ENCODE results near the gene COMMD10.
A peak's percentile ranks its signal among the peaks of the same experiment; 100 is the strongest.
"Not testable (repeated sequence)": the region's sequence is repeated elsewhere in the genome, so short reads cannot be mapped to it uniquely, and the experiment has no call there.

The COMMD10 gene

DNA sequence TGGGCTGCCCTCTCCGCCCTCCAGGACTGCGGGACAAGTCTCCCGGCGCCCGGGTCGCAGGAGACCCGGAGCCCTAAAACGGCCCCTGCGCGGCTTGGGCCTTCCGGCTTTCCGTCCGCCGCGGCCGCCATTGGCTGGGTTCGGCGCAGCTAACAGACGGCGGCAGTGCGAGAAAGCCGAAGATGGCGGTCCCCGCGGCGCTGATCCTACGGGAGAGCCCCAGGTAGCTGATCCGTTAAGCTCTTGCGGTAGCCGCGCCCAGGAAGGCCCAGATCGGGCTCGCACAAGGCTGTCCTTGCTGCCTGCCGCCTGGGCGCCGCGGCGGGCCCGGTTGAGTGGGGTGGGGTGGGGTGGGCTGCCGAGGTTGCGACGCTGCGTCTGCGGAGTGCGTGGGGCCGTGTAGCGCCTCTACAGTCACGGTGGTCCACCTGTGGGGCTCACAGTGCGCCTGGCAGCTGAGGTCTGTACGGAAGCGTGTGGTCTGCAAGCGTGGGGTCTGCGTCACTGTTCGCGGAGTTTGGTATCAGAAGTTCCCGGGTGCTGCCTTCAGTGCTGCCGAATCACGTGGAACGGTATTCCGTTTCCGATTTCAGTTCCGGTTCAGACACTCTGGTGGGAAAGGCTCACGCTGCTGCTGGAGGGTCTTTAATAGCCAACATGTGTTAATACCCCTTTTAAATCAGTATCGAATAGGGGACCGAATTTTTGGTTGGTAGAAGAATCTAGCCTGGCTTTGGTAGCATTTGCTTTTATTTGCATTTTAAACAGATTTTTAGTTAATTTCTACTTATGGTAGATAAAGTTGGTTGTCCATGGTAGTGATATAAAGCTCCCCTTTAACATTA is at the start of gene COMMD10:
Gene COMMD10 (plus strand): TSS at position 155 of the 845 bp plus-strand sequence.
- peak; percentile 87 for DNase-seq

- no peak for DNase-seq
Measured at GRCh38 chr5:116035123-116035522, 49.7 kb upstream of the COMMD10 start.

- DNase-seq = no peak
Measured at GRCh38 chr5:116037236-116037822, 47.5 kb upstream of the COMMD10 start.

DNA sequence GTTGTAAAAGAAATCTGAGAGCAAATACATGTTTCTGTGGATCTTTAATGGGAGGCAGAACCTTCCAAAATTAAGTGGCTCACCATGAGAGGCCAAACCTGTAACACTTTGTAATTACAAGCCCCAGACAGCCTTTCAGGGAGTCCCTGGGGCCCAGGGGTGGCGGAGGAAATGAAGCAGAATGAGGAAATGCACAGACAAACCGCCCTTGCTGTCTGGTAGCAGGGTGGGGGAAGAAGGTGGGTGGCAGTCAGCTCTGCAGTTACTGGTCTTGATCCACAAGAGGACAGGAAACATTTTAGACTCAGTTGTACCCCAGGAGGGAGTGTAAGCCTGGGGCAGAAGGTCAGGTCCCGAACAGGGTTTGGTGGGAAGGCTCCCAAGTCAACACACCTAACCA is 46.0 kb upstream of the COMMD10 start:
- DNase-seq = no peak

- no peak for DNase-seq
Measured at GRCh38 chr5:116042375-116042774, 42.5 kb upstream of the COMMD10 start.

DNA sequence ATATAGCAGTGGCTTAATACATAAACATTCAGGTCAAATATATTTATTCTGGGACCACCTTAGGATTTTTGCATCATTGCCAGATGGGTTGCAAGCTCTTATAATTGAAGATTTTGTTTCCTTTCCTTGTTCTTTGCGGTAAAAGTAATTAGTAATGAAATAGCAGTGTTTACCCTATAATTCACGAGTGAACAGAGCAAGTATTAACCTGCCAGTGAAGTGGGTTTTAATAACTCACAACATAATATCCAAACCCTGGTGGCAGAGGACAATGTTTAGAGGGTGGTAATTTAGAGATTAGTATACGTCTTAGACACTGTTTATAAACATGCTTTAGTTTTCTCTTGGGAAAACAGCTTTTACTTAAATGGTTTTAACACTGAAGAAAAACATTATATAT is 40.8 kb upstream of the COMMD10 start:
- DNase-seq = no peak

DNA sequence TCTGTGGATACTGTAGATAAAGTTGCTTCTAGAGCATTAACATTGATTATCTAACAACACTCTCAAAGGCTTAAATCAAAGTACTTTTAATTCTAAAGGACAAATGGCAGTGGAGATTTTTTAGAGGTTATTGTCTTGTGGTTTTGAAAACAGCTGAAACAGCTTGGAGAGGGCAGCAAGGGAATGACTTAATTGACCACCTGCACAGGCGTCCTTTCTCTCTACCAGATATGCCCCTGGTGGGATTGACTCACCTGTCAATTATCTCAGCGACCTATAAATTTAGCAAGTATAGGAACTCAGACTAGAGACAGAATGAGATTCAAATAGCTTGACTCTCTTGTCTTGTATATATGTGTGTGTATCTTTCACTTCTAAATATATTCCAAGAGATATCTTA is 39.0 kb upstream of the COMMD10 start:
- DNase-seq = no peak

GRCh38 chr5:116046261-116046660 is 38.6 kb upstream of the COMMD10 start:
- no peak for DNase-seq

GRCh38 chr5:116046823-116047222 is 38.0 kb upstream of the COMMD10 start:
- DNase-seq = no peak

GRCh38 chr5:116058346-116058936 is 26.4 kb upstream of the COMMD10 start:
- DNase-seq = no peak

- DNase-seq = no peak
Measured at GRCh38 chr5:116062352-116062751, 22.5 kb upstream of the COMMD10 start.

GRCh38 chr5:116063950-116064349 is 20.9 kb upstream of the COMMD10 start:
- no peak for DNase-seq

DNA sequence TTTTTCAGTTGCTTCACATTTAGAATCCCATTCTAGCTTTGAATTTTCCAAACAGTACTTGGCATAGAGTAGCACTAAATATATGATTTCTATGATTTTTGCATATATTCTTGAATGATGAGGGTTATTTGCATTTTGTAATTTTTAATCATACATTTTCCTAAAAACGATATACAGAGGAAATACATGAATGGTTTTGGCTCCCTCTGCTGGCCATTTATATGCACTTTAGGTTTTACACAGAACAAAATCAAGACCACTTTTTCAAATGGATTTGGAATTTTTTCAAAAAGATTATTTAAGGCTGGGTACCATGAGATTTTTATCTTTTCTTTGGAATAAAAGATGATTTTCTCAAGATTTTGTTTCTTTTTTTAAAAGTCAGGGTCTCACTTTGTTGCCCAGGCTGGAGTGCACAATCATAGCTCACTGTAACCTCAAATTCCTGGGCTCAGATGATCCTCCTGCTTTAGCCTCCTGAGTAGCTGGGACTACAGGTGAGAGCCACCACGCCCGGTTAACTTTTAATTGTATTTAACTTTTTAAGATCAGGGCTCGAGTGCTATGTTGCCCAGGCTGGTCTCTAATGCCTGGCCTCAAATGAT is 16.7 kb upstream of the COMMD10 start:
- no peak for DNase-seq

- DNase-seq = no peak
Measured at GRCh38 chr5:116071211-116071610, 13.6 kb upstream of the COMMD10 start.

DNA sequence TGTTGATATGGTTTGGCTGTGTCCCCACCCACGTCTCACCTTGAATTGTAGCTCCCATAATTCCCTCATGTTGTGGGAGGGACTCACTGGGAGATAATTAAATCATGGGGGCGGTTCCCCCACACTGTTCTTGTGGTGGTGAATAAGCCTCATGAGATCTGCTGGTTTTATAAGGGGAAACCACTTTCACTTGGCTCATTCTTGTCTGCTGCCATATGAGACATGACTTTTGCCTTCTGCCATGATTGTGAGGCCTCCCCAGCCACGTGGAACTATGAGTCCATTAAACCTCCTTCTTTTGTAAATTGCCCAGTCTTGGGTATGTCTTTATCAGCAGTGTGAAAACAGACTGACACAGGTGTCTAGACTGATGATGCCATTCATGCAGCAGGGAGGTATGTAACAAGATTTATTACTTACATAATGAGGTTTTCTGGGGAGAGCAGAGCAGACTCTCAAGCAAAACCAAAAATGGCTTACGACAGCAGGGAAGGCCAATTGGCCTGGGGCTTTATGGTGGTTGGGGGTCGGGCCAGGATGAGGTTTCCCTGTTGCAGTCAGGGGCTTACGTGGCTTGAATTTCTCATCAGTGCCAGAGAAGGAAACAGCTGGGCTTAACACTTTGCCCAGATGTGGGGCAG is 9.5 kb upstream of the COMMD10 start:
- no peak for DNase-seq

DNA sequence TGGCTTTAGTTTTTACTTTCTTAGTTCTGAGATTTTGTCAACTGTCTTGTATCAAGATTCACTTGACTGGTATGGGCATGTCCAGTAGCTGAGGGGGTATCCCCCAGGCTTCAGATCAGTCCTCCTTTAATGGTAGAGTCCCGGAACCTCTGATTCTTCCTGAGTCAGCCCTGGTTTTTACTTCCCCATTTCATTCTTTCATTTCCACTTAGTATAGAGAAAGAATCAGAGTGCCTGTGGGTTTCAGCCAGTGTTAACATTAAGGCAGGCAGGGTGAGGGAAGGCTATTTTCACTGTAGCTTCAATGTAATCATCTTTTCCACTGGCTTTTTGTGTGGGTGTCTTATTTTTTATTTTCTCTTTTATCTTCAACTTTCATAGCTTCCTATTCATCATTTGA is 8.3 kb upstream of the COMMD10 start:
- no peak for DNase-seq

GRCh38 chr5:116078199-116078598 is 6.6 kb upstream of the COMMD10 start:
- no peak for DNase-seq

GRCh38 chr5:116084287-116084691 is 536 bp upstream of the COMMD10 start:
- DNase-seq = peak; percentile 25

GRCh38 chr5:116086309-116086708 is 1.5 kb downstream of the COMMD10 start:
- not testable (repeated sequence) for DNase-seq

DNA sequence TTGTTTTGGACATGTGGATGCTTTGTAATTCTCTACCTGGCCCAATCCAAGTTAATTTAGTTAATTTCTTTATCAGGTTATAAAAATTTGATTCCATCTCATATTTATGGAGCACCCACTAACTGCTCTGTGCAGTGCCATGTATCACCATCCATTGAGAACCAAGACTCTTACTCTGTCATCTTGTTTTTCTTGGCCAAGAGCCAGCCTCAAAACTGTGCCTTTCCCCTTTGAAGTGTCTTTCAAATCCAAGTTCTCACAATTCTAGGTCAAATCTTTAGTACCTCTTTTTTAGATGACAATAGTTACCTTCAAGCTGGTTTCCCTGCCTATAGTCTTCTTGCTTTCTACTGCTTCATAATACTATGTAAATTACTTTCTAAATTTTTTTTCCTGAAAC is 3.2 kb downstream of the COMMD10 start:
- no peak for DNase-seq

DNA sequence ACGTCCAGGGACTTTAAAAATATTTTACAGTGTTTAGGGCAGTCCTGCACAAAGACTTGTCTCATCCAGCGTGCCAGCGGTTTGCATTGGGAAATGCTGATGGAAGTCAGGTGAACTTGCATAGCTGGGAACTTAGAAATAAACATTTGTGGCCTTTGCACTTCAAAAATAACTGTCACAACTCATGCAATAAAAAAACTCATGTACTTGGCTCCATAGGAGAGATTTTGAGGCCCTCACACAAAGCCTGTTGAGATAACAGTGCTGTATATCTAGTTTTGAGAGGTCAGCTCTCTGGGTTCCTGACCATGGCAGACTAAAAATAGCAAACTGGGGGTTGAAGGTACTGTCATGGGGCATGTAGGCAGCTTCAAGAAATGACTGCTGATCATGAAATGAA is 5.5 kb downstream of the COMMD10 start:
- no peak for DNase-seq

DNA sequence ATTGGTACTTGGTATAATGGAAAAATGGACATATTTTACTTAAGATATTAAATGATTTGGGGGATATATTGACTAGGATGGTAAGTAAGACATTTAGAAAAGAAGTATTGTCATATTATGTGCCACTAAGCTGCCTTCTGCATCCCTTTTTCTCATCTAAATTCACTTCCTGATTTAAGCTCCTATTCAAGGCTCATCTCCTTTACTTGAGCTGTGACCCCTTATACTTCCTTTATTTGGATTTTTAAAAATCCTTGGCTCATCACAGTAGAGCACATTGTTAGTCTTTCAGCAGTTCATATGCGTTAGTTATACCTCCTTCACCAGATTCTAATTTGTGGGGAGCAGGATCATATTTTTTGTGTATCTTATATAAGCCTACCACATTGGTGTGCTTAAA is 6.6 kb downstream of the COMMD10 start:
- no peak for DNase-seq

- DNase-seq = no peak
Measured at GRCh38 chr5:116097301-116097700, 12.5 kb downstream of the COMMD10 start.

Data from right hindlimb (tissue), 1 donor.